IMR-90 (cell line): ENCODE data around the gene C14orf93.

Experiments
- CHD1 ChIP-seq: IDR thresholded peaks from 2 replicates; pipeline ENCODE4 v1.6.1; 2012; ENCODE audit warnings: low read depth, low read length, improper control_type of control experiment
- MAZ ChIP-seq: IDR thresholded peaks from 2 replicates; pipeline ENCODE4 v1.6.1; 2012; ENCODE audit warnings: low read depth, mild to moderate bottlenecking, low read length, improper control_type of control experiment, moderate library complexity, borderline replicate concordance
- NFE2L2 ChIP-seq: fragments of 150-350 bp; IDR thresholded peaks from 2 replicates; pipeline ENCODE4 v1.6.1; 2016; ENCODE audit warnings: low read depth, mild to moderate bottlenecking, low read length
- POLR2A ChIP-seq: IDR thresholded peaks from 2 replicates; pipeline ENCODE4 v1.6.1; 2012; ENCODE audit warnings: mild to moderate bottlenecking, low read depth, low read length
- RFX5 ChIP-seq: IDR thresholded peaks from 2 replicates; pipeline ENCODE4 v1.8.0; 2012; ENCODE audit warnings: low read depth, mild to moderate bottlenecking, low read length, moderate library complexity
- TF ChIP-seq, protein P1 (sequence below): fragments of 150-350 bp; IDR thresholded peaks from 2 replicates; pipeline ENCODE4 v1.6.1; 2017; ENCODE audit warnings: mild to moderate bottlenecking, antibody characterized with exemption, low read length, low read depth
- TF ChIP-seq, protein P2 (sequence below): conservative IDR thresholded peaks from 2 replicates; pipeline ENCODE4 v1.5.1; 2012; ENCODE audit warnings: mild to moderate bottlenecking, low read depth, low read length, improper control_type of control experiment

DNA sequence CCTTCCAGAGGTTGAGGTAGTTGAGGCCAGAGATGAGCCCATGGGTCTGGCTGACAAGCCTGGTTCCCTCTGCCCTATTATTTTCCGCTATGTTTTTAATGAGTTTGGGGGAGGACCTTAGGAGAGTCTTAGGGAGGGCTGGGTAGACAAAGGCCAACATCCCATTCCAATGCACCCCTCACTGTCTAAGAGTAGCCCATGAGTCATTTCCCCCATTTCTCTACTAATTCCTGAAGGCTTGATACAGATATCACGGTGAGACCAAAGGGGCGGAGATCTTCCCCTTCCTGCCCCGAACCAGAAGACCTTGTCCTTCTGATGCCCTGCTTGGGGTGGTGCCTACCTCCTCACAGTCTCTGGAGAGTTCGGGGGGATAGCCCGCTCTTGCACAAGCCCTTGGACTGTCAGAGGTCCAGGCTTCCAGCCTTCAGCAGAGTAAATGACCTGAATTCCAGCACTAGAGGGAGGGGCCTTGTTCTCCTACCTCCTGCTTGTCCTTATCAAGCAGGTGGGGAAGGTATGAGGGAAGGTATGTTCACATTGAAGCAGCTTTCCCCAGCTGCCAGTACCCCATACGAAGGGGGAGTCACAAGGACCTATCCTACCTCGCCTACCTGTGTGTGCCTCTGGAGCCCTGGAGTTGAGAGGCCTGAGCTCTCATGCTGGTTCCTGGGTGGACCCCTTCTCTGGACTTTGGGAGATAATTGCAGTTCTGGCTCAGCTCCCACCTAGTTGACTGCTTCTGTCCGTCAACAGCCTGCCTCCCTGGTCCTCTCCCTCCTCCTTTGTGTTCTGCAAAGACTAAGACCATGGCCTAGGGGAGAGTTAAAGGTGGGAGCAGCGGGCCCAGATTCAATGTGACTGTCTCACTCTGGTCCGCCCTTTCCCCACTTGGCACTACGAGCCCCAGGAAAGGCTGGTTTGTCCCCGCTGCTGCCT is 35.7 kb upstream of the C14orf93 start:
- TF ChIP-seq MAZ (no peak), POLR2A (no peak), CHD1 (no peak), RFX5 (no peak), NFE2L2 (no peak)
- TF ChIP-seq, protein P1, sequence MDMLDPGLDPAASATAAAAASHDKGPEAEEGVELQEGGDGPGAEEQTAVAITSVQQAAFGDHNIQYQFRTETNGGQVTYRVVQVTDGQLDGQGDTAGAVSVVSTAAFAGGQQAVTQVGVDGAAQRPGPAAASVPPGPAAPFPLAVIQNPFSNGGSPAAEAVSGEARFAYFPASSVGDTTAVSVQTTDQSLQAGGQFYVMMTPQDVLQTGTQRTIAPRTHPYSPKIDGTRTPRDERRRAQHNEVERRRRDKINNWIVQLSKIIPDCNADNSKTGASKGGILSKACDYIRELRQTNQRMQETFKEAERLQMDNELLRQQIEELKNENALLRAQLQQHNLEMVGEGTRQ, result no peak
- TF ChIP-seq, protein P2, sequence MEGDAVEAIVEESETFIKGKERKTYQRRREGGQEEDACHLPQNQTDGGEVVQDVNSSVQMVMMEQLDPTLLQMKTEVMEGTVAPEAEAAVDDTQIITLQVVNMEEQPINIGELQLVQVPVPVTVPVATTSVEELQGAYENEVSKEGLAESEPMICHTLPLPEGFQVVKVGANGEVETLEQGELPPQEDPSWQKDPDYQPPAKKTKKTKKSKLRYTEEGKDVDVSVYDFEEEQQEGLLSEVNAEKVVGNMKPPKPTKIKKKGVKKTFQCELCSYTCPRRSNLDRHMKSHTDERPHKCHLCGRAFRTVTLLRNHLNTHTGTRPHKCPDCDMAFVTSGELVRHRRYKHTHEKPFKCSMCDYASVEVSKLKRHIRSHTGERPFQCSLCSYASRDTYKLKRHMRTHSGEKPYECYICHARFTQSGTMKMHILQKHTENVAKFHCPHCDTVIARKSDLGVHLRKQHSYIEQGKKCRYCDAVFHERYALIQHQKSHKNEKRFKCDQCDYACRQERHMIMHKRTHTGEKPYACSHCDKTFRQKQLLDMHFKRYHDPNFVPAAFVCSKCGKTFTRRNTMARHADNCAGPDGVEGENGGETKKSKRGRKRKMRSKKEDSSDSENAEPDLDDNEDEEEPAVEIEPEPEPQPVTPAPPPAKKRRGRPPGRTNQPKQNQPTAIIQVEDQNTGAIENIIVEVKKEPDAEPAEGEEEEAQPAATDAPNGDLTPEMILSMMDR, result no peak
